Measurements from ENCODE around the gene CHST2.

CHST2 gene

GRCh38 chr3:143099690-143100089 is 19.9 kb upstream of the CHST2 start:
- DNase-seq: no peak

DNA sequence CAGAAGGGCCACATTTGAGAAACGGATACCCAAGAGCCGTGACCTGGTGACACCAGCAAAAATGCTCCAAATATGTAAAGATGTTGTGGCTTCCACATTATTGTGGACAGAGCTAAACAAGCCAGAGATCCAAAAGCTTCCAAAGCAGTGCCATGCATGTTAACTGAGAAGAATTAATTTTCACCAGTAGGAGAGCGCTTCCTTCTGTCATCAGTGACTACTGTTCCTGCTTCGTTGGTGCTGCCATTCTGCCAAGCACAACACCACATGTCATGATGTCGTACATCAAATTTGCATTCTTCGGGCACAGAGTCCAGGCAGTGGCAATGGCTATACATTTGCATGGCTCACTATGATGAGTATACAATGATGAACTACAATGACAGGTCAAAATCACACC is 19.1 kb upstream of the CHST2 start:
- DNase-seq: no peak

DNA sequence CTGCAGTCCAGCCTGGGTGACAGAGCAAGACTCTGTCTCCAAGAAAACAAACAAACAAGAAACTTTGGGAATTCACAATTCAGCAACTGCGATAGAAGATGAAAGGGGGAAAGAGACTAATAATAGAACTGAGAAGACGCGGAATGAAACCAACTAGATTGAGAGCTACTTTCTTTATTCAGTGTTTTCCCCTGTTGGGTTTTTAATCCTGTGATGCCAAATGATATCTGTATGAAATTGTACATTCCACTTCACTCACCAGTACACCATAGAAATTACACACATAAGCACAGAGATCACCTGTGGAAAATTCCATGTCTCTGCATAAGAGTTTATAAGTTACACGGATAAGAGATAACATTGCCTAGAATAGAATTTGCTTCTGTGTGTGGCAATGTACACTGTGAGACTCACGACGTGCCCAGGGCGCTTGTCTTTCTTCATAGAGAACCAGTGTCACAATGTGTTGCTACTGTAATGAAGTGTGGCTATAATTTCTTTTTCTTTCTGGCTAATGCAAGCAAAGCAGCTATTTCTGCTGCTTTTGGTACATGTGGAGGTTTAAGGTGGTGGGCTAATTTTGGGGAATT is 17.7 kb upstream of the CHST2 start:
- DNase-seq: no peak

GRCh38 chr3:143103652-143104051 is 15.9 kb upstream of the CHST2 start:
- no peak for DNase-seq

- DNase-seq: no peak
These were observed 14.4 kb upstream of the CHST2 start for GRCh38 chr3:143105170-143105569.

DNA sequence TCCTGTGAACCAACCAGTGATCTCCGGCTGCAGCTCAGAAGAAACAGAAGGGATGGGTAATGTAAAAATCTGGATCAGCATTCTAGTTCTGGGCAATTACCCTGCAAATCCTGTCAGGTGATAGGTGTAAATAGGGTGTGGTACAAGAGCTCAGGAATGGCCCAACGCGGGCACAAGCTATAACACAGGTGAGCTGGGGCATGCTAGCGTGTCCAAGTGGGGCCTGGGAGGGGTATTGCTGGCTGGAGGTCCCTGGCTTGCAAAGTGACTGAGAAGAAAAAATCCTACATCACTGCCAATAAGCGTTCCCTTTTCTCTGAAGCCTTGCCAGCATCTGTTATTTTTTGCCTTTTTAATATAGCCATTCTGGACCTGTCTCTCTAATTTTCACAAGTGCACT is 9.7 kb upstream of the CHST2 start:
- DNase-seq: no peak

DNA sequence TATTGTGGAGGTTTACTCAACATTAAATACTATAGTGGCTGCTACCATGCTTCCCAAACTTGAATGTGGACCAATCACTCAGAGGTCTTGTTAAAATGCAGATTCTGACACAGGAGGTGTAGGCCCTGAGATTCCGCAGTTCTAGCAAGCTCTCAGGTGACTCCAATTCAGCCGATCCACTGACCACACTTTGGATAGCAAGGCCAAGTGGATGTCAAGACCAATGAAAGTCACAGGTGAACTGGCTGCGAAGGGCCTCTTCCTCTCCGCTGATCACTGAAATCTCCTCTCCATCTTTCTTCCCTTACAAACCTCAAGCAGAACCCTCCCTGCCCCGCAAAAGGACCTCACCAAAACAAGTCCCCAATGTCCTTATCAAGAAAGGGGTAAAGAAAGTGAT is 9.2 kb upstream of the CHST2 start:
- no peak for DNase-seq

DNA sequence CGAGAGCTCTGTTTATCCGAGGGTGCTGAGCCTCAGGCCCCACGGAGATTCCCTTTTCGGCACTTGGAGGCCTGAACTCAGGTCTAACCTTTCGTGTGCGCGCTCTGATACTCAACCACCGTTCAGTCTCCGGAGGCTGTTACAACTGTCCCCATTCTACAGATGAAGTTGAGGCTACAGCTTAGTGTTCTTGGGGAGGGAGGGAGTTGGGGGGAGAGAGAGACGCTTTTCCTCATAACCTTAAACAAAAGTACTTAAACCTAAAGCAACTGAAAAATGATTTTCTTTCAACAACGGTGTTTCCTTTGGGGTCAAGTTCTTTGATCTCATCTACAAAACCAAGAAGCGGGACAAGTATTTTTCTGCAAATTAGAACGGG is 952 bp upstream of the CHST2 start:
- no peak for DNase-seq

DNA sequence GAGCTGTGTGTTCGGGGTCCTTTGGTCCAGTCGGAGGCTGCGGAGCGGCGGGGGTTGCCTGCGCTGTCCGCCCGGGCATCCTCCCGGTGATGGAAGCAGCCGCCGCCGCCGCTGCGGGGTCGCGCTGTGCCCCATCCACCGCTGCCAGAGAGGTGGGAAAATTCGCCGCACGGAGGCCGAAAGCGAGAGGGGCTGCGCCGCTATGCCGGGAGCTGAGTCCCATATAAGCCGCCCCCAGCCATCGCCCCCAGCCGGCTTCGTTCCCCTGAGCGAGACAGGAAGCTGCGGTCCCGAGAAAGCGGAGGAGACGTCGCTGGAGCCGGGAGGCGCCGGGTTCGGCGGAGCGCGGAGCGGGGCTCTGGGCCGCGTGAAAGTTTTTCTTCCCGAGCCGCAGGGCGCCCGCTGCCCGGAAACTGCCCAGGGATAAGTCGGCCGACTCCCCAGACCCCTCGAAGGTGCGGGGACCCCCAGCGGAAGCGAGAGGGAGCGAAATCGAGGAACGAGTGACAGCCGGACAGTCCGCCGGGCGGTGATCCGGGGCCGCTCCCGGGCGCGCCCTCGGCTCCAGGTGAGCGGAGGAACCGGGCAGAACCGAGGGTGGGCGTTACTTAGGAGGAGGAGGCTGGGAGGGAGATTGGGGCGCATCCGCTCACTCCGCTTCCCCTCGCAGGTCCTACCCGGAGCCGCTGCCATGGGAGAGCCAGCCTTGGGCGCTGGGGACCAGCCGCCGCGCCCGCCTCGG is 574 bp downstream of the CHST2 start:
- DNase-seq: no peak

- DNase-seq: no peak
These were observed 1.2 kb downstream of the CHST2 start for GRCh38 chr3:143120716-143121240.

DNA sequence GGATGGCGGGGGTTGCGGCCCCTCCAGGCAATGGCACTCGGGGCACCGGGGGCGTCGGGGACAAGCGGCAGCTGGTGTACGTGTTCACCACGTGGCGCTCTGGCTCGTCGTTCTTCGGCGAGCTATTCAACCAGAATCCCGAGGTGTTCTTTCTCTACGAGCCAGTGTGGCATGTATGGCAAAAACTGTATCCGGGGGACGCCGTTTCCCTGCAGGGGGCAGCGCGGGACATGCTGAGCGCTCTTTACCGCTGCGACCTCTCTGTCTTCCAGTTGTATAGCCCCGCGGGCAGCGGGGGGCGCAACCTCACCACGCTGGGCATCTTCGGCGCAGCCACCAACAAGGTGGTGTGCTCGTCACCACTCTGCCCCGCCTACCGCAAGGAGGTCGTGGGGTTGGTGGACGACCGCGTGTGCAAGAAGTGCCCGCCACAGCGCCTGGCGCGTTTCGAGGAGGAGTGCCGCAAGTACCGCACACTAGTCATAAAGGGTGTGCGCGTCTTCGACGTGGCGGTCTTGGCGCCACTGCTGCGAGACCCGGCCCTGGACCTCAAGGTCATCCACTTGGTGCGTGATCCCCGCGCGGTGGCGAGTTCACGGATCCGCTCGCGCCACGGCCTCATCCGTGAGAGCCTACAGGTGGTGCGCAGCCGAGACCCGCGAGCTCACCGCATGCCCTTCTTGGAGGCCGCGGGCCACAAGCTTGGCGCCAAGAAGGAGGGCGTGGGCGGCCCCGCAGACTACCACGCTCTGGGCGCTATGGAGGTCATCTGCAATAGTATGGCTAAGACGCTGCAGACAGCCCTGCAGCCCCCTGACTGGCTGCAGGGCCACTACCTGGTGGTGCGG is 1.9 kb downstream of the CHST2 start:
- DNase-seq: no peak

DNA sequence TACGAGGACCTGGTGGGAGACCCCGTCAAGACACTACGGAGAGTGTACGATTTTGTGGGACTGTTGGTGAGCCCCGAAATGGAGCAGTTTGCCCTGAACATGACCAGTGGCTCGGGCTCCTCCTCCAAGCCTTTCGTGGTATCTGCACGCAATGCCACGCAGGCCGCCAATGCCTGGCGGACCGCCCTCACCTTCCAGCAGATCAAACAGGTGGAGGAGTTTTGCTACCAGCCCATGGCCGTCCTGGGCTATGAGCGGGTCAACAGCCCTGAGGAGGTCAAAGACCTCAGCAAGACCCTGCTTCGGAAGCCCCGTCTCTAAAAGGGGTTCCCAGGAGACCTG is 2.5 kb downstream of the CHST2 start:
- DNase-seq: no peak

- DNase-seq: no peak
These were observed 3.2 kb downstream of the CHST2 start for GRCh38 chr3:143122608-143123352.

DNA sequence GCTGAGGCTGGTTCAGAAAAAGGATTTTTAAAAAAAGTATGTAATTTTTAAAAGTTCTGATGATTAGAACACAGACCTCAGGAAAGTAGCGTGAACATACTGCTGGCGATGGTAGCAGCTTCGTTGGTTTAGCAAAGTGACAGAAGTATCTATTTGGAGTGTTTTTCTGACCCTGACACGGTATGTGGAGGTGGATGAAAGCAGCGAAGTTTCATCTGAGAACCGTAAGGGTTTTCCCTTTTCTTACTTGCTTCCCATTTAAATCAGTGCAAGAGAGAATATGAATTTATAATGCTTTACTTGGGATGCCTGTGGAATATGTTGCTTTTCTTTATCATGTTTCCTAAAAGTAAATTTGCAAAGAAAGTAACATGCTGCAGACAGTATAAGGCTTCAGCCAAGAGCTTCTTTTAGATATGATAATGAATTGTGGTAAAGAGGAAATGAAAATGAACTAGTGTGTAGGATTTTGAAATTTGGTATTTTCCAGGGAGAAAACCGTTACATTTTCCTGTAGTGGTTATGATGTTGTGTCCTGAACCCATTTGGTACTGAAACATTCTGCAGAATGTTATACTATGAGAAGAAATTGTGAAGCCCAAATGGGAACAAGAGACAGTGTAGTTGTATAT is 3.9 kb downstream of the CHST2 start:
- no peak for DNase-seq

DNA sequence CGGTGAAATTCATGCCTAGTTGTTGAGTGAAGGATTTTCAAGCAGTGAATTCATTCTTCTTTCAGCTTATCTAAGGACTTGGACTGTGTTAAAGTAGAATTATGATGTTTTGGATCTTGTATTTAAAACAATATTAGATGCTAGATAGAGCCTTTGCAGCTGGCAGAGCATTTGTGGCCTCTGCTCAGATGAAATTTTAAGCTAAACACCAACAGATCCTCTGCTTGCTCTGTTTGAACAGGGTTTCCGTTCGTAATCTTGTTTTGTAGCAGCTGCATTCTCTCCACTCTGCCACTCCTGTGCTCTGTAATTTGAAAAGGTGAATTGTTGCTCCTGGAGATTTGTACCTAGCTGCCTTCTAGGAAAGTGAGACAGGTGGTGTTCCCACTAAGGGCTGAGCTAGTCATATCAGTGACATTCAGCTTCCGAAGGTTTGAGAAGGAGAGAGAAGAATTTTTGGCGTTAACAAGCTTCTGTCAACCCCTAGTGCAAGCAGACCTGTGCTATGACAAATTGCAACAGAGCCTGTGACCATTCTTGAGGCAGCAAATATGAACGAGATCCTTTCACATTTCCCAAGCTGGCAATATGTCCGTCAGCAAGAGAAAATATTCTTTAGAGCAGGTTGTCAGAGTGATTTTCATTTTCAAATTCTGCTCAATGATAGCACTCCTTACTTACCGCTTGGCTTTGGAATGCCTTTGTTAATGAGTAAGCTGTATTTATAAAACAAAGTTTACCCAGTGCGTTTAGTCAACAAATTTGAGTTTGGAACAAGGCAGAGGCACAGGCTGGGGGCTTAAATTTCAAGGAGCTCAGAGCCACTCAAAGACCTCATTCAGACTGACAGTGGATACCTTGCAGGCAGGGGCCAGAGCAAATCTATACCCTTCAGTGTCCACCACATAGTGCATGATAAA is 5.3 kb downstream of the CHST2 start:
- no peak for DNase-seq

- no peak for DNase-seq
These were observed 8.2 kb downstream of the CHST2 start for GRCh38 chr3:143127801-143128200.

GRCh38 chr3:143128227-143128955 is 8.8 kb downstream of the CHST2 start:
- DNase-seq: no peak

DNA sequence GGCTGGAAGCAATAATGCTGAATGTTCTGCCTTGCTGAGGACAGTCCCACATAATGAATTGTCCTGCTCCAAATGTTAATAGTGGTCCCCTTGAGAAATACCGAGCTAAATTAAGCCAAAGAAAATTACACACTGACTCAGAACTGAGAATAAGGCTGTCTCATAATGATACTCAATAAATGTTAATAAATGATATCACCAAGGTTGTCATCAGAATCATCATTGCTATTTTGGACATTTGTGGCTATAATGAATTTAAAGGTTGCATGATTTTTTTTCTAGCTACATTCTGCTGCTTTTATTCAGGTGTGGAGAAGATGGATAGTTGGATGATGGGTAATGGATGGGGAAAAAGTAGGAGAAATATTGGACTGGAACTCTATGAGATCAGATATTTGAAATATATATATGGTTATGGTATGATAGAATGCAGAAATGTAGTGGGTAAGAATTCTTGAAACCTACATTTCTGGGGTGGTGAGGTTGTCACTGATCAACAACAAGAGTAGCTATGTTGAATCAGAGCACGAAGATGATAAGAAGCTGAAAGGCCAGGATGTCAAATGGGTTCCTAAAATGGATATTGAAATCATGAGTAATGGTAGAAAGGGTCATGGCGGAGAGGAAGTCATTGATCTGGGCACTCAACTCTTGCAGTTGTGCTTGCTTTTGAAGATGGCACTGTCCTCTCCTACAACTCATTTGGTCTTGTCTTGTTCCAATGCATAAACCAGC is 12.8 kb downstream of the CHST2 start:
- no peak for DNase-seq

DNA sequence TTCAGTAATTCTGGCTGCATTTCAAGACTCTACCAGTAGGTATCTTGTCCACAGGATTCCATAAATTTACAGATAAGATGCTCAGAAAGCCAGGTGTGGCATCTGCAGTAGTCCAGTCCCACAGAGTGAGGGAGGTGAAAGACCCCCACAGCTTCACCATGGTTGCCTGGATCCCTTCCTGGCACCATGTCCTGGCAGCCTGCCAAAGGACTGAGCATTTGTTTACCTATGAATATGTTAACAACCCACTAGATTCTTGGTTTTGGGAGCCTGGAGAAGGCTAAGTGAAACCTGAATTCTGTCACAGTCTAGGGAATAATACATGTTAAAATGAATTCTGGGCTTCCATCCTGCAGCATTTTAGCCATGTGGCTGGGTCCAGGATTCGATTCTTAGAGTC is 14.9 kb downstream of the CHST2 start:
- DNase-seq: peak; percentile 49

GRCh38 chr3:143135150-143135549 is 15.6 kb downstream of the CHST2 start:
- peak; percentile 49 for DNase-seq

Data from NCI-H446 treated with DMSO at 0.1 percent for 48 hours (cell line).